GM19397 (cell line): ENCODE data around the gene PIGL.
"Not testable (repeated sequence)": the region's sequence is repeated elsewhere in the genome, so short reads cannot be mapped to it uniquely, and the experiment has no call there.

Experiments used
- ATAC-seq: cut with Tn5 transposase; IDR thresholded peaks from one replicate; pipeline ENCODE4 v1.9.1; 2021; ENCODE audit warnings: mild to moderate bottlenecking, moderate library complexity; ENCODE audit not compliant: unreplicated experiment

Gene PIGL

DNA sequence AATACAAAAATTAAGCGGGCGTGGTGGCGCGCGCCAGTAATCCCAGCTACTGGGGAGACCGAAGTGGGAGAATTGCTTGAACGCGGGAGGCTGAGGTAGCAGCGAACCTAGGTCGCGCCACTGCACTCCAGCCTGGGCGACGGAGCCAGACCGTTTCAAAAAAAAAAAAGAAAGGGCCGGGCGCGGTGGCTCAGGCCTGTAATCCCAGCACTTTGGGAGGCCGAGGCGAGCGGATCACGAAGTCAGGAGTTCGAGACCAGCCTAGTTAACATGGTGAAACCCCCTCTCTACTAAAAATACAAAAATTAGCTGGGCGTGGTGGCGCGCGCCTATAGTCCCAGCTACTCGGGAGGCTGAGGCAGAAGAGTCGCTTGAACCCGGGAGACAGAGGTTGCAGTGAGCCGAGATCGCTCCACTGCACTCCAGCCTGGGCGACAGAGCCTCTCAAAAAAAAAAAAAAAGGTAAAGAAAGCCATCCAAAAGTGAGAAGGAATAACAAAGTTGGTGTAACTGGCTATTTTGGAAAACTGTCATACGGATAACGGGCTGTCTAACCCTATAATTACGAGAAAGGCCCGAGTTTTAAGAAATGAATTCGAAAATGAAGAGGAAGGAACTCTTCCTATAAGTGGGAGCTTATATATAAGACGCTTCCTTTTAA is 539 bp upstream of the PIGL start:
- ATAC-seq, result not testable (repeated sequence)

DNA sequence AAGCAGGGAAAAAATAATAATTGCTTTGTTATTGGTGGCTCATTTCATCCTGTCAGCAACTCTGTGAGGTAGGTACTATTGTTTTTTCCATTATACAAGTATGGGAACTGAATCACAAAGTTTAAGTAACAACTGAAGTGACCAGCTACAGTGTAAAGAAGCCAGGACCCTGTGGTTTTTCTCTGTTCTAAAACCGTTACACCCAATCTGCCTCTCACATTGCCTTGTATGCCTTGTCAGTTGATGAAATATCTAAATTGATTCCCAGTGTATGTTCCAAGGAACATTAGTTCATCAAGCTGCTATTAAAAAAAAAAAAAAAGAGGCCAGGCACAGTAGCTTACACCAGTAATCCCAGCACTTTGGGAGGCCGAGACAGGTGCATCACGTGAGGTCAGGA is 5.4 kb downstream of the PIGL start:
- ATAC-seq, result no peak

DNA sequence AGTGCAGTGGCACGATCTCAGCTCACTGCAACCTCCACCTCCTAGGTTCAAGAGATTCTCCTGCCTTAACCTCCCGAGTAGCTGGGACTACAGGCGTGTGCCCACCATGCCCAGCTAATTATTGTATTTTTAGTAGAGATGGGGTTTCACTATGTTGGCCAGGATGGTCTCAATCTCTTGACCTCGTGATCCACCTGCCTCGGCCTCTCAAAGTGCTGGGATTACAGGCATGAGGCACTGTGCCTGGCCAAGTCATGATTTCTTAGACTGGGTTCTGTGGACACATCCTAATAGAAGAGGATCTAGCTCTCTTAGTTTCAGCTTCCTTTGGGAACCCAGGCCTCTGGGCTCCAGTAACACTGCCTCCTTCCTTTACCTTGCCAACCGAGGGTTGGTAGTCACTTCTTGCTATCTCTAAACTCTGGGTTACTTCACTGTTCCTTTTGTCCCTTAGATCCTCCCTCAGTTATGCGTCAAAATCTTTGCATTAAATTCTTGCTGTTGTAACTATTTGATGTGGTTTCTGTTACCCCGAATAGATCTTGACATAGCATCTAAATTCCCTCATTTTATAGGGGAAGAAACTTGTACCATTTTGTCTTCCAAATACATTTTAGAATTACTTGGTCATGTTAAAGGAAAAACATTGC is 13.0 kb downstream of the PIGL start:
- not testable (repeated sequence) for ATAC-seq

DNA sequence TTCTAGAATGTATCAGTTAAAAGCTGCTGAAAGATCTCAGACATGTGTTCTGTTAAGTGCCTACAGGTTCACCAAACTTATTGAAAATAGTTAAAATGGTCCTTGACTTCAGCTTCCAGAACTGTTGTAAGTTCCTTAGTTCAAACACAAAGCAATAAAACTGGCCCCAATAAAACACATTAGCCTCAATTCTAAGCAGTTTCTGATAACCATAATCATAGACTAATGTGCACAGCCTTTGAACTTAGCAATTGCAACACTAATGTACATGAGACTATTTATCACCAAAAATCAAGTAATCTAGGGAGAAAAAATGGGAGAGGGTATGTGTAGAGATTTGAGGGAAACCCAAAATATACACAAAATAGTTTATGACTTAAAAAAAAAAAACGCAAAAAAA is 15.4 kb downstream of the PIGL start:
- ATAC-seq, result no peak

DNA sequence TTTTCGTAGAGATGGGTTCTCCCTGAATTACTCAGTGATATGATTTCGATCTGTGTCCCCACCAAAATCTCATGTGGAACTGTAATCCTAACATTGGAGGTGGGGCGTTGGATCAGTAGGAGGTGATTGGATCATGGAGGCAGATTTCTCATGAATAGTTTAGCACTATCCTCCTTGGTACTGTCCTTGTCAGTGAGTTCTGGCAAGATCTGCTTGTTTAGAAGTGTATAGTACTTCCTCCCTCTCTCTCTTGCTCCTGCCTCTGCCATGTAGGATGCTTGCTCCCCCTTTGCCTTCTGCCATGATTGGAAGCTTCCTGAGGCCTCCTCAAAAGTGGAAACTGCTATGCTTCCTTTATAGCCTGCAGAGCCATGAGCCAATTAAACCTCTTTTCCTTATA is 22.9 kb downstream of the PIGL start:
- ATAC-seq, result no peak

DNA sequence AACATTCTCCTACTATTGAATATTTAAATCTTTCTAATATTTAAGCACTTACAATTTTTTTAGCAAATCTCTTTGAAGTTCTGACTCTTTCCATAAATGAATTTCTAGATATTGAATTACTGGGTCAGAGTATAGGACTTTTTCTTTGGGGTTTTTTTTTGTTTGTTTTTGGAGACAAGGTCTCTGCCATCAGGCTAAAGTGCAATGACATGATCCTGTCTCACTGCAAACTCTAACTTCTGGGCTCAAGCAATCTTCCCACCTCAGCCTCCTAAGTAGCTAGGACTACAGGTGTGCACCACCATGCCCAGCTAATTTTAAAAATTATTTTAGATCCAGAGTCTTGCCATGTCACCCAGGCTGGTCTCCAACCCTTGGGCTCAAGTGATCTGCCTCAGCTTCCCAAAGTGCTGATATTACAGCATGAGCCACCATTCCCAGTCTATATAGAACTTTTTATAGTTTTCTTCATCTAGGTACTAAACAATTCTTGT is 24.9 kb downstream of the PIGL start:
- ATAC-seq, result no peak

DNA sequence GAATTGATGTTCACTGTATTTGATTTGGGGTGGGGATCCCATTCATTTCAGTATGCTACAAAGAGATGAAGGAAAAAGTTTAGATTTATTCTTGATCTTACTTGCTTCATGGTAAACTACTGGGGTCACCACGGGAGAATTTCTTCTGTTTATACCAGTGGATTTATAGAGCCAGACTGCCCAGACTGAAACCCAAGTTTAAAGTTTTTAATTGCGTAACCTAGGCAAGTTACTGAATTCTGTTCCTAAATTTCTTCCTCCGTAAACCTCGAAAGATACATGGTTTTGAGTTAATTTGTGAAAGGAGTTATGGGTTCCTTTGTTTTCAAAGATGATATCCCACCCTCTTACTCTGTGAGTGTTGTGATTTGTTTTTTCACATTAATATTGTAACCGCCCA is 26.4 kb downstream of the PIGL start:
- ATAC-seq, result no peak

DNA sequence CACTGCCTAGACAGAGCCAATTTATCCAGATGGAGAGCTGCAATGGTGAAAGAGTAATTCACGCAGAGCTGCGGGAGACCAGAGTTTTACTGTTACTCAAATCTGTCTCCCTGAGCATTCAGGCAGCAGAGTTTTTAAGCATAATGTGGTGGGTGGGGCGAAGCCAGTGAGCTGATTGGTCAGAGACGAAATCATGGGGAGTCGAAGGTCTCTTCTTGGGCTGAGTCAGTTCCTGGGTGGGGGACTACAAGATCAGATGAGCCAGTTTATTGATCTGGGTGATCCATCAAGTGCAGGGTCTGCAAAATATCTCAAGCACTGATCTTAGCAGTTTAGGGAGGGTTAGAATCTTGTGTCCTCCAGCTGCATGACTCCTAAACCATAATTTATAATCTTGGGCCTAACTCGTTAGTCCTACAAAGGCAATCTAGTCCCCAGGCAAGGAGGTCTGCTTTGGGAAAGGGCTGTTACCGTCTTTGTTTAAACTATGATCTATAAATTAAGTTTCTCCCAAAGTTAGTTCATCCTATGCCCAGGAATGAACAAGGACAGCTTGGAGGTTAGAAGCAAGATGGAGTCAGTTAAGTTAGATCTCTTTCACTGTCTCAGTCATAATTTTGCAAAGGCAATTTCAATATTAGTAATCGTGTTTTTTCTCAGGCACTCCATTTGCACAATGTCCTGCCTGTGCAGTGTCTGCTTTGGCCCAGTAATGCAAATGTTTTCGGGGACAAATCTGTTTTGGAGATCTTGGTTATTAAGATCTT is 27.0 kb downstream of the PIGL start:
- no peak for ATAC-seq

DNA sequence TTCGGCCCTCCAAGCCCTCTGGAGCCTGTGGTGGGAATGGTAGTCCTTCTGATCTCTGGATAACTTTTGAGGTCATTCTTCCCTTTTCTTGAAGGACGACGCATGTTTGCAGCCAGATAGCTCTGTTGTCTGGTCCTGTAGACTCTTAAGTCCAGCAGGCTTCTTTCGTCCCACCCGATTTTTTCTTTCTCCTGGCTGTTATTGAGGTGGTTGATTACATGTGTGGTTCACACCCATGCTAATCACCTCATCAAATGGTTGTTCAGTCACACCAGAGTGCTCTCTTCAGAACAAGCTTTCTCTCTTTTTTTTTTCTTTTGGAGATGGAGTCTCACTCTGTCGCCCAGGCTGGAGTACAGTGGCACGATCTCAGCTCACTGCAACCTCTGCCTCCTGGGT is 30.6 kb downstream of the PIGL start:
- no peak for ATAC-seq

DNA sequence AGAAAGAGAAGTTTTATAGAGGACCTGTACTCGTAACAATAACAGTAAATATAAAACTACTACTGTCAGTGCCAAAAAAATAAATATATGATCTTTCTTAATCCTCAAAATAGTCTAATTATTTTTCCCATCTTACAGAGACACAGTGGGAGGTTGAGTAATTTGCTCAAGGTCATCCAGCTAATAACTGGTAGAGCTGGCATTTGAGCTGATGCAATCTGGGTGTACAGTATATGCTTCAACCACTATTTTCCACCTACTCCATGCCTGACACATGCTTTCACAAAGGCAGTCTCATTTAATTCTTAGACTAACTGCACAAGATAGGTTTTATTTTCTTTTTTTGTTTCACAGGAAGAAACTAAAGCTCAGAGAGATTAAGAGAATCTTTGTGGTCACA is 33.6 kb downstream of the PIGL start:
- no peak for ATAC-seq

DNA sequence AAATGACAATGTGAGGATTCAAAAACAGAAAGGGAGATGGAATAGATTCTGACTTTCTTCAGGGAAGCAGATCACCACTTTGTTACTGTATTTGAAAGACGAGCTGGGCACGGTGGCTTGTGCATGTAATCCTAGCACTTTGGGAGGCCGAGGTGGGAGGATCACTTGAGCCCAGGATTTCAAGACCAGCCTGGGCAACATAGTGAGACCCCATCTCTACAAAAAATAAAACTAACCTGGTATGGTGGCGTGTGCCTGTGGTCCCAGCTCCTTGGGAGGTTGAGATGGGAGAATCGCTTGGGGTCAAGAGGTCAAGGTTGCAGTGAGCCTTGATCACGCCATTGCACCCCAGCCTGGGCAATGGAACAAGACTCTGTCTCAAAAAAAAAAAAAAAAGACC is 34.0 kb downstream of the PIGL start:
- ATAC-seq, result no peak

DNA sequence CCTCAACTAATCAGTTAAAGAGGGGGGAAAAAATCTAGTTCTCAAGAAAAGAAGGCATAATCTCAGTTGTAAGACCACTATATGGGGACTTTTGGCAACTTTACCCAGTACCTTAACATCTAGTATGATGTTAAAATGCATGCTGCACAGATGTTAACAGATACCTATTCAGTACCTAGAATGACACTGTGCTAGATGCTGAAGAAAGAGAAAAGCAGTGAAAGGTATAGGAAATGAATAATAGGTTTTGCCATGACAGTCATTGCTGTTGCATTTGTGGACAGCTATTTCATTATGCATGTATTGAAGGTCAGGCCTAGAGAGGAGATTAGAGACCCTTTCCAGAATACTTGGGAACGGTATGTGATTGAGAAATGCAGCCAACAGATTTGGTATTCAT is 34.5 kb downstream of the PIGL start:
- ATAC-seq, result no peak

DNA sequence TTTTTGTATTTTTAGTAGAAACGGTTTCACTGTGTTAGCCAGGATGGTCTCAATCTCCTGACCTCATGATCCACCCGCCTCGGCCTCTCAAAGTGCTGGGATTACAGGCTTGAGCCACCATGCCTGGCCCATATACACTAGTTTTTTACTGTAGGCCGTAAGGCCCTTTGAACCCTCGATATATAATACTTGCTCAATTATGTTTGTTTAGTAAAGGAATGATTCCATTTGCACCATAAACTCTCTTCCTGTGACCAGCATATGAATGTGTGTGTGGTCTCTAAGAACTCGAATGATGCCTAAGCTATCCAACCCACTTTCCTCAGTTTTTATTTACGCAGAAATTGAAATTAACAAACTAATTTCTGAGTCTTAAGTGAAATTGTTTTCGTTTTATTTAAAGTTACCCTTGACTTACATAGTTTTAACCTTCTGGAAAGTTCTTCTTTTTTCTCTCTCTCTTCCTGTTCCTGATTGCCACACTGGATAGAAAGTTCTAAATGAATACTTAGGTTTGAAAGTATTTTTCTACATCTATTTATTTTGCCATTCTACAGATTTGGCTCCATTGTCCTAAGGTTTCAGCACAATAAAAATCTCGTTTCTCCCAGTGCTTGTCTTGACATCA is 37.9 kb downstream of the PIGL start:
- ATAC-seq, result no peak

DNA sequence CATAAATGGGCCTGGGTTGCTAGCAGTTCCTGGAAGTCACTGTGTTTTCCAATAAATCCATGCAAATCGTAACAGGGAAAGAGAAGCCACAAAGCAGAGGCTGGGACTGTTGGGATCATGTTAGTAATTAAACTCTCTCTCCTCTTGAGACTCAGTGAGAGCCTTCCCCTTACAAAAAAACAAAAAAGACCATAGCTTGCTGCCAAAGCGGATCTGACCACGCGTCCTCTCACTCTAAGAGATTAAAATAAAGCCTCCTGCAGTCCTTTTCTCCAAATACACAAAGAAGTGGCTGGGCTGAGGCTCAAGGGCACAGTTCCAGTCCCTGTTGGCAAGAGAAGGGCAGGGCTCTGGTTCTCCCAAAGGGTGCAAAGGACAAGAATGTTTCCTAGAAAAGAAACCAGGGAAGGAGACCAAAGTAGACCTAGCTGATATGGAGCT is 38.5 kb downstream of the PIGL start:
- no peak for ATAC-seq

DNA sequence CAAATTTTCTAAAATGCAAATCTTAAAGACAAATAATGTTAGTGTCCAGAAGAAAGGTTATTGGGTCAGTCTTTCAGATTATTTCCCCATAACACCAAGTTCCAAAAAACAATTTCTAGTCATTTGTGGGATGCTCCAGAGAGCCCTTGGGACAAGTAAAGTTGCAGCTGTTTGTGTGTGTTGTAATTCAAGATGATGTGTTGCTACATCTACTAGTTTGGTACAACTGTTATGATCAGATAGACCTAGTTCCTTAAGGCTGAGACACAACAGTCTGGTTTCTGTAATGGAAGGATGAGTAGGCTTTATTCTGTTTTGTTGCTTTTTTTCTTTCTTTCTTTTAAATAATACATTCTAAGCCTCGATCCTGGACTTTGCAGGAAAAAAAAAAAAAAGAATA is 41.9 kb downstream of the PIGL start:
- ATAC-seq, result no peak

DNA sequence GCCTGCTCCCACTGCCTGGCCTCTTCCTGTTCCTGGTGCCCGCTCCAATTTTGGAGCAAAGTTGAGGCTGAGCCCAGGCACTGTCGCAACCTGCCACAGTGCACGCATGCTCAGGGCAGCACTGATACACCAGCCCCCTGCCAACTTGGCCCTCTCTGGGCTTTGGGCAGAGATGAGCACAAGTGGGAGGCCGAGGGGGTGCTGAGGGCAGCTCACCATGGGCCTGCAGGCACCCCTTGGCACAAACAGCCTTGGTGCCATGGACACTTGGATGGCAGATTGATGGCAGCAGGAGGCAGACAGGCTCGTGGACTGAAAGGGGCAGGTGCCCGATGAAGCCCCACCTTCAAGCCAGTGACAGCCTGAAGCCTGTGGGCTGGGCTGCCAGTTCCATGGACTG is 42.9 kb downstream of the PIGL start:
- no peak for ATAC-seq

DNA sequence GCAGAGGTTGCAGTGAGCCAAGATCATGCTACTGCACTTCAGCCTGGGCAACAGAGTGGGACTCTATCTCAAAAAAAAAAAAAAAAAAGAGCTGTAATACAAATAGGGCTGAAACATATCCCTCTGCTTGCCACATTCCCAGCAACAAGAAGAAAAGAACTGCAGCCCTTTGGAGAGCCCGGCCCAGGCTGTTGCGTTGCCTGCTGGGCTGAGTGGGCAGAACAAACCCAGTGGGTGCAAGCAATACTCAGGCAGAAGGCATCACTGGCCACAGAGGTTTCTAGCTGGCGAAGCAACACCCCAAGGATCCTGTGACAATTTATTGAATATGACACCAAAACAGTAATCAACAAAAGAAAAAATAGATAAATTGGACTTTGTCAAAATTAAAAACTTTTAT is 44.0 kb downstream of the PIGL start:
- ATAC-seq, result no peak

DNA sequence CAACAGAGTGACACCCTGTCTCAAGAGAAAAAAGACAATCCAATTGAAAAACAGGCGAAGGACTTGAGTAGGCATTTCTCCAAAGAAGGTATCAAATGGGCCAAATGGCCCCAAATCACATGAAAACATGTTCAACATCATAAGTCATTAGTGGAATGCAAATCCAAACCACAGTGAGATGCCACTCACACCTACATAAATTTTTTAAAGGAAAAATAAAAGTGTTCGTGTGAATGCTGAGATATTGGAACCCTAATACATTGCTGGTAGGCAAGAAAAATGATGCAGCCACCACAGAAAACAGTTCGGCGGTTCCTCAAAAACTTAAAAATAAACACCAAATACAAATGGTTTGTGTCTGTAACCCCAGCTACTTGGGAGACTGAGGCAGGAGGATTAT is 45.2 kb downstream of the PIGL start:
- ATAC-seq, result no peak

DNA sequence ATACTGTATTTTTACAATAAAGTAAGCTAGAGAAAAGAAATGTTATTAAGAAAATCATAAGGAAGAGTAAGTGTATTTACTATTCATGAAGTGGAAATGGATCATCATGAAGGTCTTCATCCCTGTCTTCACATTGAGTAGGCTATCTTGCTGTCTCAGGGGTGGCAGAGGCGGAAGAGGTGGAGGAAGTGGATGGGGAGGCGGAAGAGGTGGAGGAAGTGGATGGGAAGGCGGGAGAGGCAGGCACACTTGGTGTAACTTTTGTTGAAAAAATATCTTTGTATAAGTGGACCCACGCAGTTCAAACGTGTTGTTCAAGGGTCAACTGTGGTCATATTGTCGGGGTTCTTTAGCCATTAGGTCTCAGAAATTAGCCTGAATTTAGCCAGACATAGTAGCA is 50.2 kb downstream of the PIGL start:
- no peak for ATAC-seq

DNA sequence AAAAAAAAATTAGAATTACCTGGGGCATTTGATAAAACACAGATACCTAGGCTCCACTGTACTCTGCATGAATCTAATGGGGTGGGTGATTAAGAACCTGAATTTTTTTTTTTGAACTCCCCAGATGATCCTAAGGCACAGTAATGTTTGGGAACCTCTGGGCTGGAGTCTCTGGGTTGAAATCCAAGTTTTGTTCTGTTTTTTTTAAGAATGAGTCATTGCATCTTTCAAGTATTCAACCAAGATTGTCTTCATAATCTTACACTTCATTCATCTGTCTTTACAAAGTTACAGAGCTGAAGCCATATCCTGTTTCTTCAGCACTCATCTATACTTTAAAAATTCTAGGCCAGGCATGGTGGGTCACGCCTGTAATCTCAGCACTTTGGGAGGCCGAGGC is 52.6 kb downstream of the PIGL start:
- ATAC-seq, result no peak

DNA sequence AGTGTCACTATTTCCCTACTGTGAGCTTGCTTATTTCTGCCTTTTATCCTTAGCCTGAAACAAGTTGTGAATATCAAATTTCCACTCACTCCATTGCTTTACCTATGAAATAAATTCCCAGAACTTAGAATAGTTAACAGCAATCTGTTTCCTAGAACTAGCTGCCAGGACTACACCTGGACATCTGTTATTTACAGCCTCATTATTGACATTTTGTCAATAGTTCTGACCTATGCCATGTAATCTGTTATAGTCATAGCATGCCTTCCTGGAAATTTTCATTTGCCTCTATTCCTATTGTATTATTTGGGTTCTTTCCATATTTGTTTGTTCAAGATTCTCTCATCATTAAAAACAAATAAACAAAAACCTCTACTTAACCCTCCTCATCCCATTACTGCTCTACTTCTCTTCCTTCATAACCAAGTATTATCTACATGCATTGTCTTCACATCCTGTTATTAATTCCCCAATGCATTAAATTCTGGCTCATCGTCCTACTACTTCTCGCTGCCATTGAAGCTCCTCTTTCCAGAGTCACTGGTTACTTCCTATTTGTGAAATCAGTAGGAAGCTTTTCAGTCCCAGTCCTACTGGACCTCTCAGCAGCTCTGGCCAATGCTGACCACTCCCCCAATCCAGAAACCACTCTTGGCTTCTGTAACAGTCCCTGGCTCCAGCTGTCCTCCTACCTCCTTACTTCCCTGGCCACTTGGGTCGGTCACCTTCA is 55.3 kb downstream of the PIGL start:
- no peak for ATAC-seq
